Progenitor cell of endocrine pancreas (in vitro differentiated cells): ENCODE data around the gene ACOX3. TPM values are rescaled to one million over a fixed set of nuclear protein-coding genes. Genes with fewer than 3 reads are reported as not detected.
A peak's percentile ranks its signal among the peaks of the same experiment; 100 is the strongest.
"Not testable (repeated sequence)": the region's sequence is repeated elsewhere in the genome, so short reads cannot be mapped to it uniquely, and the experiment has no call there.

ENCODE experiments used
- DNase-seq: peaks from one replicate; pipeline ENCODE4 v3.0.0; 2021; ENCODE audit warnings: low spot score; ENCODE audit not compliant: unreplicated experiment
- H3K27ac Mint-ChIP-seq: 2 replicates; pipeline ENCODE4 v1.8.0; 2021; ENCODE audit warnings: mild to moderate bottlenecking, moderate library complexity, mixed read lengths
- H3K27me3 Mint-ChIP-seq: 2 replicates; pipeline ENCODE4 v1.8.0; 2021; ENCODE audit warnings: mixed read lengths
- H3K36me3 Mint-ChIP-seq: 2 replicates; pipeline ENCODE4 v1.8.0; 2022; ENCODE audit warnings: mixed read lengths; ENCODE audit not compliant: insufficient read depth
- H3K4me1 Mint-ChIP-seq: 2 replicates; pipeline ENCODE4 v1.8.0; 2021; ENCODE audit warnings: low read depth, mixed read lengths
- H3K4me3 Mint-ChIP-seq: 2 replicates; pipeline ENCODE4 v1.8.0; 2021; ENCODE audit warnings: low read depth, mild to moderate bottlenecking, moderate library complexity, mixed read lengths
- H3K9me3 Mint-ChIP-seq: 2 replicates; pipeline ENCODE4 v1.8.0; 2021; ENCODE audit warnings: low read depth, mixed read lengths
- total RNA-seq: library from RNA; stranded (reverse); gene quantifications from 2 replicates; pipeline ENCODE4 v1.2.1, GENCODE V29; 2021
- TF ChIP-seq, protein P1 (sequence below): fragments of 200-600 bp; sonication (generic); IDR thresholded peaks from one replicate; pipeline ENCODE4 v1.5.0; 2021; ENCODE audit warnings: antibody characterized with exemption, mild to moderate bottlenecking; ENCODE audit not compliant: unreplicated experiment

The ACOX3 gene
- total RNA-seq, 1 donor from 2014 or later, result 22.6 TPM

DNA sequence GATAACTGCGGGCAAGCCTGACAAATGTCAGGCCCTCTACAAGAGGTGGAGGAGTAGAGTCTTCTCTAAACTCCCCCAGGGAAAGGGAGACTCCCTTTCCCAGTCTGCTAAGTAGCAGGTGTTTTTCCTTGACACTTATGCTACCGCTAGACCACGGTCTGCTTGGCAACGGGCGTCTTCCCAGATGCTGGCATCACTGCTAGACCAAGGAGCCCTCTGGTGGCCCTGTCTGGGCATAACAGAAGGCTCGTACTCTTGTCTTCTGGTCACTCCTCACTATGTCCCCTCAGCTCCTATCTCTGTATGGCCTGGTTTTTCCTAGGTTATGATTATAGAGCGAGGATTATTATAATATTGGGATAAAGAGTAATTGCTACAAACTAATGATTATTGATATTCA, 33.6 kb downstream of the ACOX3 start:
- not testable (repeated sequence) for H3K9me3 Mint-ChIP-seq, DNase-seq, H3K4me1 Mint-ChIP-seq, H3K4me3 Mint-ChIP-seq, H3K27ac Mint-ChIP-seq, H3K27me3 Mint-ChIP-seq
- TF ChIP-seq, protein P1, sequence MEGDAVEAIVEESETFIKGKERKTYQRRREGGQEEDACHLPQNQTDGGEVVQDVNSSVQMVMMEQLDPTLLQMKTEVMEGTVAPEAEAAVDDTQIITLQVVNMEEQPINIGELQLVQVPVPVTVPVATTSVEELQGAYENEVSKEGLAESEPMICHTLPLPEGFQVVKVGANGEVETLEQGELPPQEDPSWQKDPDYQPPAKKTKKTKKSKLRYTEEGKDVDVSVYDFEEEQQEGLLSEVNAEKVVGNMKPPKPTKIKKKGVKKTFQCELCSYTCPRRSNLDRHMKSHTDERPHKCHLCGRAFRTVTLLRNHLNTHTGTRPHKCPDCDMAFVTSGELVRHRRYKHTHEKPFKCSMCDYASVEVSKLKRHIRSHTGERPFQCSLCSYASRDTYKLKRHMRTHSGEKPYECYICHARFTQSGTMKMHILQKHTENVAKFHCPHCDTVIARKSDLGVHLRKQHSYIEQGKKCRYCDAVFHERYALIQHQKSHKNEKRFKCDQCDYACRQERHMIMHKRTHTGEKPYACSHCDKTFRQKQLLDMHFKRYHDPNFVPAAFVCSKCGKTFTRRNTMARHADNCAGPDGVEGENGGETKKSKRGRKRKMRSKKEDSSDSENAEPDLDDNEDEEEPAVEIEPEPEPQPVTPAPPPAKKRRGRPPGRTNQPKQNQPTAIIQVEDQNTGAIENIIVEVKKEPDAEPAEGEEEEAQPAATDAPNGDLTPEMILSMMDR, result peak; percentile 27
- H3K36me3 Mint-ChIP-seq, result peaks cover 19% of the 10 kb centered on the region

DNA sequence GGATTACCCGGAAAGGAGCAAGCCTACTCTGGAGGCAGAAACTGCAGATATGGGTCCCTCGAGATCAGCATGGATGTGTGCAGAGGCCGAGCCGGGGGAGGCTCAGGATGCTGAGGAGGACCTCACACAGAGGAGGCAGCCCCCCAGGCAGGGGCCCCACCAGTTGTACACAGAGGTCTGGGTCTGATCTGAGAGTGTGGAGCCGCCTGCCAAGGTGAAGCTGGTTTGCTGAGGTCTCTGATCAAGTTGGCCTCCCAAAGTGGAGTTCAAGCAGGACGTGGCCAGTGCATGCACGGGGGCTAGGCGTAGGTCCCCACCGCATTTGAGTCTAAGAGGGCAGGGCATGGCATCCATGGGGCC, 35.0 kb downstream of the ACOX3 start:
- H3K27ac Mint-ChIP-seq, result no peak overlapping the region
- H3K27me3 Mint-ChIP-seq, result no peaks in the 10 kb centered on the region
- H3K9me3 Mint-ChIP-seq, result peaks cover 7% of the 10 kb centered on the region
- TF ChIP-seq, protein P1, result no peak
- H3K36me3 Mint-ChIP-seq, result peaks cover 19% of the 10 kb centered on the region
- H3K4me3 Mint-ChIP-seq, result no peak overlapping the region
- no peak for DNase-seq
- no peaks in the 10 kb centered on the region for H3K4me1 Mint-ChIP-seq

DNA sequence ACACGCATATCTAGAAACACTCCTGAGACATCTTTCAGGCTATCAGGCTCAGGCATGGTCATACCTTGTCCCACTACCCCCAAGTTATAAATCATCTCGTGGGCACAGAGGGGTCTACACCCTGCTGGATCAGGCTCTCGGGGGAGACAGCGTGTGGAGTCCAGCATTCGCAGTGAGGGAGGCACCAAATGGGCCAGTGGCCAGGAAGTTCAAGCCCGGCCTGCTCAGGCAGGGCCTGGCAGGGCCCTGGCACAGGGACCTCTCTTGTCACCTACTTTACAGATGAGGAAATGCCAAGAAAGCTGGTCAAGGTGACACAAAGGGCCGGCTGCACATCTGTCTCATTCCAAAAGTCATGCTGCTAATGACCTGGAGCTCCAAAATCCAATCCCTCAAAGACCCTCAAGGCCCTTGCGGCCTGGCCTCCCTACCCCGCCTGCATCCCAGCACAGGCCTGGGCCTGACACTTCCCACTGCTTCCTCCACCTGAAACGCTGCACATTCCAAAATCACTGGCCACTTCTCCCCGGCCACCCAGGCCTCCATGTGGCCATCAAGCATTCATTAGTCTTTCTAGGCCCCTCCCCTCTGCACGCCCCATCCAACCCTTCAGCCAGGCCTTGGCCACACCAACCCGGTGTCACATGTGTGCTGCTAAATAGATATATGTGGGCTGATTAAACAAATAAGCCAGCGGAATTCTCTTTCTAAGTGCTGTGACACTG, 35.6 kb downstream of the ACOX3 start:
- Mint-ChIP-seq H3K9me3 (peaks cover 7% of the 10 kb centered on the region), H3K27ac (no peak overlapping the region)

DNA sequence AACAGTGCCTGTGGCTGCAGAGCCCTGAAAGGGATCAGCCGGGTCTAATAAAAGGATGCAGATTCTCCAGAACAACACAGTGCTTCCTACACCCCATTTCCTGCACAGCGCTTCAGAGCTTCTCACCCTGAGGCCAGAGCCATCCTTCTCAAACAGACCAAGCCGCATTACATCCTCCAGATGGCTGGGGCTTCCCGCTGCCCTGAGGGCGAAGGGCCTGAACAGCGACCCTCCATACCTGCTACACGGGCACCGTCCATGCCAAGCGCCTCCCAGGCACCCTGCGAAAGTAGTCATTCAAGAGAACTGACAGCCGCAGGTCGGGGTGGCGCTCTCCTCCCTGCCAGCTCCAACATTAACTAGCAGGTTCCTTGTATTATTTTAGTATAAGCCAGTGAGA, 36.5 kb downstream of the ACOX3 start:
- no peak for DNase-seq
- H3K27ac Mint-ChIP-seq, result no peak overlapping the region
- peaks cover 7% of the 10 kb centered on the region for H3K9me3 Mint-ChIP-seq
- H3K27me3 Mint-ChIP-seq, result no peaks in the 10 kb centered on the region
- peaks cover 18% of the 10 kb centered on the region for H3K36me3 Mint-ChIP-seq
- H3K4me3 Mint-ChIP-seq, result no peak overlapping the region
- H3K4me1 Mint-ChIP-seq, result no peaks in the 10 kb centered on the region
- TF ChIP-seq, protein P1, result no peak

More for the DNA sequence above, 35.6 kb downstream of the ACOX3 start:
- peaks cover 19% of the 10 kb centered on the region for H3K36me3 Mint-ChIP-seq
- H3K27me3 Mint-ChIP-seq, result no peaks in the 10 kb centered on the region
- TF ChIP-seq, protein P1, result no peak
- no peak overlapping the region for H3K4me3 Mint-ChIP-seq
- no peaks in the 10 kb centered on the region for H3K4me1 Mint-ChIP-seq
- DNase-seq, result no peak

DNA sequence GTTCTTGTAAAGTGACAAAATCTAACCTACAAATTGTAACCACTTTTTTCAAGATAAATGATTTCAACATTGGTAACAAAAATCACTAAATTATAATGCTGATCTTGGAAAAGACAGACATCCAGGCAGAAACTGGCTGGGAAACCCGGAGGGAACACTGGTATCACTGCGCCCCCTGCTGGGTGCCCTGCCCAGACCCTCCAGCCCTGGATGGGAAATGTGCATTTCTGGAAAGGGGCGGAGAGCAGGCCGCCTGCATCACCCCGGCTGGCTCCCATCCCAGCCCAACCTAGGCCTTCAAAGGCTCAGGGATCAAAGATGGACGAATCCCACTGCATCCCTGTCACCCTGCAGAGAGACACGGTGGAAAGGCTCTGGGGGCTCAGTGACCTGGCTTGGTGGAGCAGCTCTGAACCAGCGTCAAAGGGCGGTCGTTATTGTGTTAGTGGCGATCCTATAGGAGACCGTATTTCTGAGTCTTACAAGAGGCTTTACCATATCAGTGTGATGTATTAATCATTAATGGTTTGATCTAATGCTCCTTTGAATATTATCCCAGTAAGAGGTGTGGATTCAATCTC, 37.3 kb downstream of the ACOX3 start:
- H3K27ac Mint-ChIP-seq, result peak overlapping the region; percentile 92
- peak; percentile 74 for DNase-seq
- H3K27me3 Mint-ChIP-seq, result no peaks in the 10 kb centered on the region
- no peak overlapping the region for H3K4me3 Mint-ChIP-seq
- peaks cover 7% of the 10 kb centered on the region for H3K9me3 Mint-ChIP-seq
- TF ChIP-seq, protein P1, result peak; percentile 97
- peaks cover 22% of the 10 kb centered on the region for H3K36me3 Mint-ChIP-seq
- no peaks in the 10 kb centered on the region for H3K4me1 Mint-ChIP-seq
